Measurements from ENCODE around the gene SPRN.

GRCh38 chr10:133420028-133420427 is 4.4 kb downstream of the SPRN start:
- TF ChIP-seq, protein P1, sequence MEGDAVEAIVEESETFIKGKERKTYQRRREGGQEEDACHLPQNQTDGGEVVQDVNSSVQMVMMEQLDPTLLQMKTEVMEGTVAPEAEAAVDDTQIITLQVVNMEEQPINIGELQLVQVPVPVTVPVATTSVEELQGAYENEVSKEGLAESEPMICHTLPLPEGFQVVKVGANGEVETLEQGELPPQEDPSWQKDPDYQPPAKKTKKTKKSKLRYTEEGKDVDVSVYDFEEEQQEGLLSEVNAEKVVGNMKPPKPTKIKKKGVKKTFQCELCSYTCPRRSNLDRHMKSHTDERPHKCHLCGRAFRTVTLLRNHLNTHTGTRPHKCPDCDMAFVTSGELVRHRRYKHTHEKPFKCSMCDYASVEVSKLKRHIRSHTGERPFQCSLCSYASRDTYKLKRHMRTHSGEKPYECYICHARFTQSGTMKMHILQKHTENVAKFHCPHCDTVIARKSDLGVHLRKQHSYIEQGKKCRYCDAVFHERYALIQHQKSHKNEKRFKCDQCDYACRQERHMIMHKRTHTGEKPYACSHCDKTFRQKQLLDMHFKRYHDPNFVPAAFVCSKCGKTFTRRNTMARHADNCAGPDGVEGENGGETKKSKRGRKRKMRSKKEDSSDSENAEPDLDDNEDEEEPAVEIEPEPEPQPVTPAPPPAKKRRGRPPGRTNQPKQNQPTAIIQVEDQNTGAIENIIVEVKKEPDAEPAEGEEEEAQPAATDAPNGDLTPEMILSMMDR (conservative IDR thresholded peaks at IDR 0.05 in 1 of 2, IDR thresholded peaks at IDR 0.05 in 1 of 2; ENCODE audit: low read depth in 1 of 2, low read length in 2 of 2): no peak
- no peak for TF ChIP-seq EZH2 (IDR thresholded peaks at IDR 0.05; ENCODE audit: low read length, missing control alignments)
